Neutrophil (primary cell): ENCODE data around the gene SREK1IP1.

ENCODE experiments used
- H3K27ac ChIP-seq: fragments of 200-600 bp; sonication (generic); 2 replicates; pipeline ENCODE4 v1.5.1; 2016; ENCODE audit warnings: mild to moderate bottlenecking, moderate library complexity
- H3K27me3 ChIP-seq: fragments of 200-600 bp; sonication (generic); 2 replicates; pipeline ENCODE4 v1.6.0; 2016; ENCODE audit warnings: mild to moderate bottlenecking
- H3K36me3 ChIP-seq: fragments of 200-600 bp; sonication (generic); 2 replicates; pipeline ENCODE4 v1.5.1; 2017
- H3K4me1 ChIP-seq, 2 experiments: fragments of 200-600 bp in 1 of 2; sonication (generic) in 1 of 2; 1 replicate in 1 of 2; 2 replicates in 1 of 2; pipeline versions ENCODE4 v1.5.1 to v1.6.1; 2013 to 2016; ENCODE audit warnings: low read depth in 1 of 2, low read length in 1 of 2, mild to moderate bottlenecking in 1 of 2, moderate library complexity in 1 of 2; ENCODE audit not compliant: control insufficient read depth in 1 of 2, insufficient read depth in 1 of 2
- H3K4me3 ChIP-seq, 2 experiments: fragments of 200-600 bp in 1 of 2; sonication (generic) in 1 of 2; 1 replicate in 1 of 2; 2 replicates in 1 of 2; pipeline ENCODE4 v1.5.1; 2013 to 2016; ENCODE audit warnings: low read depth in 1 of 2, low read length in 1 of 2, mild to moderate bottlenecking in 1 of 2, moderate library complexity in 1 of 2
- H3K9me3 ChIP-seq: fragments of 200-600 bp; sonication (generic); 2 replicates; pipeline ENCODE4 v1.5.1; 2016
- TF ChIP-seq, protein P1 (sequence below): fragments of 200-600 bp; sonication (generic); IDR thresholded peaks from 2 replicates; pipeline ENCODE4 v1.5.1; 2016; ENCODE audit warnings: antibody characterized with exemption

The SREK1IP1 gene

GRCh38 chr5:64685866-64686265, 82.6 kb downstream of the SREK1IP1 start:
- no peaks in the 10 kb centered on the region for H3K9me3 ChIP-seq
- H3K36me3 ChIP-seq = no peaks in the 10 kb centered on the region
- H3K27ac ChIP-seq = no peak overlapping the region
- no peak overlapping the region for H3K4me3 ChIP-seq
- H3K4me1 ChIP-seq = peaks cover 0 to 5% of the 10 kb centered on the region in 2 experiments
- H3K27me3 ChIP-seq = peaks cover 71% of the 10 kb centered on the region
- TF ChIP-seq, protein P1, sequence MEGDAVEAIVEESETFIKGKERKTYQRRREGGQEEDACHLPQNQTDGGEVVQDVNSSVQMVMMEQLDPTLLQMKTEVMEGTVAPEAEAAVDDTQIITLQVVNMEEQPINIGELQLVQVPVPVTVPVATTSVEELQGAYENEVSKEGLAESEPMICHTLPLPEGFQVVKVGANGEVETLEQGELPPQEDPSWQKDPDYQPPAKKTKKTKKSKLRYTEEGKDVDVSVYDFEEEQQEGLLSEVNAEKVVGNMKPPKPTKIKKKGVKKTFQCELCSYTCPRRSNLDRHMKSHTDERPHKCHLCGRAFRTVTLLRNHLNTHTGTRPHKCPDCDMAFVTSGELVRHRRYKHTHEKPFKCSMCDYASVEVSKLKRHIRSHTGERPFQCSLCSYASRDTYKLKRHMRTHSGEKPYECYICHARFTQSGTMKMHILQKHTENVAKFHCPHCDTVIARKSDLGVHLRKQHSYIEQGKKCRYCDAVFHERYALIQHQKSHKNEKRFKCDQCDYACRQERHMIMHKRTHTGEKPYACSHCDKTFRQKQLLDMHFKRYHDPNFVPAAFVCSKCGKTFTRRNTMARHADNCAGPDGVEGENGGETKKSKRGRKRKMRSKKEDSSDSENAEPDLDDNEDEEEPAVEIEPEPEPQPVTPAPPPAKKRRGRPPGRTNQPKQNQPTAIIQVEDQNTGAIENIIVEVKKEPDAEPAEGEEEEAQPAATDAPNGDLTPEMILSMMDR = no peak

DNA sequence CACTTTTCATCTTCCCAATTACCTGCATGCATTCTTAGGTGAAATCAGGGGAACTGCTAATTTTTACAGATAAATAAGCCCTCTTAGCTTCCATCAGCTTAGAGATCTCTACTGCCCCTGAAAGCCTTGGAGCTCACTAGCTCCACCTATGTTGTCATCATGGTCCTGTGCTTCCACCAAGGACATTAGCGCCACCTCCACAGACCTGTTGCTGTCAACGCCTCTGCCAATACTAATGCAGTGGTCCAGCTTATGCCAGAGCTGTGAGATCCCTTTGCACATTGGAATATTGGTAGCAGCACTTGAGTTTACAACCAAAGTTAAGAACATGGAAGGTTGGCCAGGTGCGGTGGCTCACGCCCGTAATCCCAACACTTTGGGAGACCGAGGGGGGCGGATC, 85.9 kb downstream of the SREK1IP1 start:
- Histone ChIP-seq H3K9me3 (no peaks in the 10 kb centered on the region), H3K27ac (no peak overlapping the region), H3K27me3 (peaks cover 39% of the 10 kb centered on the region), H3K4me3 (no peak overlapping the region), H3K4me1 (no peaks in the 10 kb centered on the region), H3K36me3 (no peaks in the 10 kb centered on the region)
- TF ChIP-seq, protein P1 = no peak

DNA sequence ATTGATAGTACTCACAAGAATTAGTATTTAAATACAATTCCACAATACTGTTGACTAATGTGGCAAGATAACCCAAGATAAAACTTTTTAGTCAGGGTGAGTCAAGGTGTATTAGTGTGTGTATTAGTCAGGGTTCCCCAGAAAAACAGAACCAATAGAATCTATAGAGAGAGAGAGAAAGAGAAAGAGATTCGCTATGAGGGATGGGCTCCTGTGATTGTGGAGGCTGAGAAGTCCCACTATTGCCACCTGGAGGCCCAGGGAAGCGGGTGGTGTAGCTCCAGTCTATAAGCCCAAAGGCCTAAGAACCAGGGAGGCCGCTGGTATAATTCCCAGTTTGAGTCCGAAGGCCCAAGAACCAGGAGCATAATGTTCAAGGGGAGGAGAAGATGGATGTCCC, 88.2 kb downstream of the SREK1IP1 start:
- Histone ChIP-seq H3K4me3 (no peak overlapping the region), H3K9me3 (no peaks in the 10 kb centered on the region), H3K27ac (no peak overlapping the region), H3K4me1 (no peaks in the 10 kb centered on the region), H3K36me3 (no peaks in the 10 kb centered on the region), H3K27me3 (peaks cover 22% of the 10 kb centered on the region)
- TF ChIP-seq, protein P1 = no peak

DNA sequence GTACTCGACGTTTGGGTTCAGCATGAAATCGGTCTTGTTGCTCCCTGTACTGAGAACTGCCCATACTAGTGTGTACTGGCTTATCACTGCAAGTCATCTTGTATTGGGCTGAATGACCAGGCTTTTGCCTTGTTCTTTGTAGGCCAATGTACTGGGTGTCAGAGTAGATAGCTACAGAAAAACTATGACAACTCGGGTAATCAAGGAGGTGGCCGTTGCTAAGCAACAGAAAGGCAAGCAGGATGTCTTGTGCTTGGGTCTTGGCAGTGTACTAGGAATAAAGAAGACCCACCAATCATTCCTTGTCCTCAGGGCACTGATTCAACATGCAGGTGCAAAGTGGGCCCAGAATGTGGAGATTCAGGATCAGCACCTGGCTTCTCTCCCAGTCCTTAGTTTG, 90.1 kb downstream of the SREK1IP1 start:
- H3K9me3 ChIP-seq = no peaks in the 10 kb centered on the region
- H3K36me3 ChIP-seq = no peaks in the 10 kb centered on the region
- no peak overlapping the region for H3K4me3 ChIP-seq
- no peaks in the 10 kb centered on the region for H3K4me1 ChIP-seq
- H3K27ac ChIP-seq = no peak overlapping the region
- peaks cover 6% of the 10 kb centered on the region for H3K27me3 ChIP-seq
- TF ChIP-seq, protein P1 = no peak

GRCh38 chr5:64671678-64672077, 96.8 kb downstream of the SREK1IP1 start:
- H3K27me3 ChIP-seq = peaks cover 3% of the 10 kb centered on the region
- no peaks in the 10 kb centered on the region for H3K36me3 ChIP-seq
- no peak overlapping the region for H3K27ac ChIP-seq
- H3K9me3 ChIP-seq = no peaks in the 10 kb centered on the region
- no peak overlapping the region for H3K4me3 ChIP-seq
- TF ChIP-seq, protein P1 = no peak
- H3K4me1 ChIP-seq = no peaks in the 10 kb centered on the region

GRCh38 chr5:64670277-64670676, 98.2 kb downstream of the SREK1IP1 start:
- no peak overlapping the region for H3K4me3 ChIP-seq
- no peaks in the 10 kb centered on the region for H3K9me3 ChIP-seq
- no peaks in the 10 kb centered on the region for H3K36me3 ChIP-seq
- no peak overlapping the region for H3K27ac ChIP-seq
- TF ChIP-seq, protein P1 = no peak
- H3K27me3 ChIP-seq = peaks cover 14% of the 10 kb centered on the region
- no peaks in the 10 kb centered on the region for H3K4me1 ChIP-seq
